Gastroesophageal sphincter (tissue), 4 donors: ENCODE results near the gene IL18BP. TPM values are rescaled to one million over a fixed set of nuclear protein-coding genes. Genes with fewer than 3 reads are reported as not detected.

Experiments used
- ATAC-seq: fragments of 150-250 bp; one replicate; pipeline ENCODE4 v1.9.1; 2016; ENCODE audit warnings: mild to moderate bottlenecking, moderate library complexity
- H3K27ac ChIP-seq, 4 donors: fragments of 200-600 bp; sonication (generic) in 3 of 4; 1 replicate in 3 of 4; 2 replicates in 1 of 4; pipeline ENCODE4 v1.5.1; 2016 to 2019
- H3K27me3 ChIP-seq: fragments of 200-600 bp; sonication (generic); one replicate; pipeline ENCODE4 v1.5.1; 2019
- H3K36me3 ChIP-seq, 2 donors: fragments of 200-600 bp; sonication (generic); one replicate each; pipeline ENCODE4 v1.5.1; 2019; ENCODE audit warnings: control low read depth in 1 of 2
- H3K4me1 ChIP-seq, 3 donors: fragments of 200-600 bp; sonication (generic); 1 replicate in 2 of 3; 2 replicates in 1 of 3; pipeline ENCODE4 v1.5.1; 2016 to 2019; ENCODE audit warnings: control low read depth in 2 of 3
- H3K4me3 ChIP-seq, 2 donors: fragments of 200-600 bp; sonication (generic); one replicate each; pipeline ENCODE4 v1.5.1; 2019; ENCODE audit warnings: mild to moderate bottlenecking in 1 of 2, moderate library complexity in 1 of 2
- H3K9me3 ChIP-seq, 3 donors: fragments of 200-600 bp; sonication (generic); one replicate each; pipeline ENCODE4 v1.5.1; 2017 to 2019; ENCODE audit warnings: control low read depth in 2 of 3
- CTCF ChIP-seq, 4 experiments: fragments of 200-600 bp in 2 of 4; fragments of 450-650 bp in 2 of 4; sonication (generic) in 1 of 4; IDR thresholded peaks; one replicate each; pipeline ENCODE4 v1.5.1; 2017 to 2019; ENCODE audit warnings: antibody characterized with exemption in 4 of 4, mild to moderate bottlenecking in 2 of 4, moderate library complexity in 2 of 4
- EP300 ChIP-seq: sonication (generic); formaldehyde crosslinking; IDR thresholded peaks from one replicate; pipeline ENCODE4 v1.6.1; 2017; ENCODE audit warnings: antibody characterized with exemption, mild to moderate bottlenecking
- POLR2A ChIP-seq, 2 donors: fragments of 450-650 bp; IDR thresholded peaks; one replicate each; pipeline ENCODE4 v1.6.1; 2017; ENCODE audit warnings: antibody characterized with exemption in 2 of 2, mild to moderate bottlenecking in 2 of 2, moderate library complexity in 1 of 2
- POLR2AphosphoS5 ChIP-seq: sonication (generic); formaldehyde crosslinking; IDR thresholded peaks from one replicate; pipeline ENCODE4 v1.6.1; 2017; ENCODE audit warnings: antibody characterized with exemption
- WGBS, 2 donors: methylation state at CpG; one replicate each; pipeline ENCODE4 v1.1.5; 2018; ENCODE audit warnings: low coverage in 1 of 2; 5-methylcytosine and 5-hydroxymethylcytosine counted together
- total RNA-seq, 4 donors: library from RNA; depleted of rRNA; stranded (reverse); fragments of >200 nt; gene quantifications; one replicate each; pipeline ENCODE4 v1.1.0, GENCODE V29; 2016

Gene IL18BP
- total RNA-seq, 4 donors from 2014 or later: 2.5 to 8.9 (median 6.7) TPM

GRCh38 chr11:72001834-72002591 is 3.3 kb downstream of the IL18BP start:
- peak overlapping the region in 3 of 4 donors; percentile 41 to 77 (median 61) for H3K27ac ChIP-seq
- ATAC-seq: no peak
- 45 to 52% methylated on average over 8 to 10 of the region's 10 CpGs for WGBS, 2 donors
- H3K27me3 ChIP-seq: no peaks in the 10 kb centered on the region
- TF ChIP-seq EP300: no peak
- peaks cover 0 to 67% of the 10 kb centered on the region in 2 donors for H3K36me3 ChIP-seq
- no peaks in the 10 kb centered on the region for H3K9me3 ChIP-seq
- peaks cover 5 to 61% (median 7%) of the 10 kb centered on the region in 3 donors for H3K4me1 ChIP-seq
- H3K4me3 ChIP-seq: no peak overlapping the region

GRCh38 chr11:72002841-72003775 is 4.4 kb downstream of the IL18BP start:
- Histone ChIP-seq H3K9me3 (no peaks in the 10 kb centered on the region), H3K4me1 (peaks cover 5 to 61% (median 7%) of the 10 kb centered on the region in 3 donors), H3K4me3 (no peak overlapping the region), H3K36me3 (peaks cover 0 to 75% of the 10 kb centered on the region in 2 donors), H3K27ac (peak overlapping the region in 2 of 4 donors; percentile 33 to 61), H3K27me3 (no peaks in the 10 kb centered on the region)
- no peak for ATAC-seq
- TF ChIP-seq POLR2A (IDR thresholded peaks at IDR 0.05) (no peak), CTCF (IDR thresholded peaks at IDR 0.05) (no peak), POLR2AphosphoS5 (no peak), EP300 (no peak)
- 48 to 79% methylated on average over 2 to 10 of the region's 12 CpGs for WGBS, 2 donors

- WGBS, 2 donors: no CpG with 5 or more reads among the region's 20 CpGs
- no peak for ATAC-seq
- Histone ChIP-seq H3K27me3 (no peaks in the 10 kb centered on the region), H3K36me3 (peaks cover 0 to 82% of the 10 kb centered on the region in 2 donors), H3K4me1 (peaks cover 5 to 60% (median 7%) of the 10 kb centered on the region in 3 donors), H3K4me3 (no peak overlapping the region), H3K9me3 (no peaks in the 10 kb centered on the region), H3K27ac (peak overlapping the region in 2 of 4 donors; percentile 33 to 61)
- TF ChIP-seq EP300: no peak
- no peak for TF ChIP-seq POLR2AphosphoS5
- TF ChIP-seq CTCF (IDR thresholded peaks at IDR 0.05): no peak
- TF ChIP-seq POLR2A (IDR thresholded peaks at IDR 0.05): no peak
These were observed 5.1 kb downstream of the IL18BP start for GRCh38 chr11:72003776-72004171.

GRCh38 chr11:72004515-72005346 is 6.0 kb downstream of the IL18BP start:
- Histone ChIP-seq H3K27me3 (no peaks in the 10 kb centered on the region), H3K36me3 (peaks cover 0 to 92% of the 10 kb centered on the region in 2 donors), H3K27ac (peak overlapping the region in 3 of 4 donors; percentile 9 to 61 (median 28)), H3K9me3 (no peaks in the 10 kb centered on the region), H3K4me1 (peaks cover 4 to 50% (median 5%) of the 10 kb centered on the region in 3 donors), H3K4me3 (no peak overlapping the region)
- TF ChIP-seq POLR2AphosphoS5 (no peak), POLR2A (IDR thresholded peaks at IDR 0.05) (no peak), EP300 (no peak), CTCF (IDR thresholded peaks at IDR 0.05) (no peak)
- WGBS, 2 donors: 72% methylated on average over 4 of the region's 16 CpGs; no CpG with 5 or more reads in 1 of the 2 donors
- no peak for ATAC-seq
